Measurements from ENCODE around the gene PAX5.

PAX5 gene

DNA sequence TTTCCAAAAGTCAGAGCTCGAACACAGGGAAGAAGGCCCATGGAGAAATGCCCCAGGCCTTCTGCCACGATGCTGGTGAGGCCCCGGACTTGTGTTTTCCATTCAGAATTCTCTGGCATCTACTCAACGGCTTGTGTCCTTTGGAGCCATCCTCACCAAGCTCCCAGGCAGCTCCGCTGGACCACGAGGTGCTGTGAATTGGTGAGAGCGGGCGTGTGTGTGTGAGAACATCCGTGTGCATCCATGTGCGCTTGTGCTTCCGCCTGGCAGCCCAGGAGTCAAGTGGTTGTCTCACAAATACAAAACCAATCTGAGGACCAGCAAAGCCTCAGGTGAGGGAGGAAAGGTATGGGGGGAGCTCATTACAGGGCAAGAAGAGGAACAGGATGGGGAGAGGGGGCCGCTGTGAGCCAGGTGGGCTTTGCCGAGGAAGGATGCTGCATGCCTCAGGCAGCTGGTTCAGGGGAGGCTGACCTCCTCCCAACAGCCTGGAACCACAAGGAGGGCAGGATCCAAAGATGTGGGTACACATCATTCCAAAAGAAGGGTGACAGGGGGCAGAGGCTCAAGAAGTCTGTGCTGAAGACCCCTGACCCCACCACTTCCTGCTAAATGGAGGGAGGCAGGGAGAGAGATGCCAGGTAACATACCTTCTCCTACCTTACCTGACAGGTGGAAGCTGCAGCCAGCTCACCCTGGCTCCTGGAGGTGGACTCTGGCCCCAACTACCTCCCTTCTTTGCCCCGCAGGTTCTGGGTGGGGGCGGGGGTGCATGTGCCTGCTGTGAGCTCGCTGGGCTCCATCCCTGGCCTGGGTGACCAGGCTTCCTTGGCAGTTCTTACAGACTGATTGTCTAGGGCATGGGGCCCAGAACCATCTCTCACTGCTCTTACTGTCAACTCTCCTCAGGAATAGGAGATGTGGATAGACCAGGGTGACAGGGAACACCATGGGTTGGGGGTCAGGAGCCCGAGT is 196.3 kb downstream of the PAX5 start:
- peaks cover 3% of the 10 kb centered on the region for H3K27me3 ChIP-seq (ENCODE audit: insufficient read depth, low read length, poor library complexity)
- no peak overlapping the region for H3K27ac ChIP-seq (ENCODE audit: low read length)
- TF ChIP-seq, protein P1, sequence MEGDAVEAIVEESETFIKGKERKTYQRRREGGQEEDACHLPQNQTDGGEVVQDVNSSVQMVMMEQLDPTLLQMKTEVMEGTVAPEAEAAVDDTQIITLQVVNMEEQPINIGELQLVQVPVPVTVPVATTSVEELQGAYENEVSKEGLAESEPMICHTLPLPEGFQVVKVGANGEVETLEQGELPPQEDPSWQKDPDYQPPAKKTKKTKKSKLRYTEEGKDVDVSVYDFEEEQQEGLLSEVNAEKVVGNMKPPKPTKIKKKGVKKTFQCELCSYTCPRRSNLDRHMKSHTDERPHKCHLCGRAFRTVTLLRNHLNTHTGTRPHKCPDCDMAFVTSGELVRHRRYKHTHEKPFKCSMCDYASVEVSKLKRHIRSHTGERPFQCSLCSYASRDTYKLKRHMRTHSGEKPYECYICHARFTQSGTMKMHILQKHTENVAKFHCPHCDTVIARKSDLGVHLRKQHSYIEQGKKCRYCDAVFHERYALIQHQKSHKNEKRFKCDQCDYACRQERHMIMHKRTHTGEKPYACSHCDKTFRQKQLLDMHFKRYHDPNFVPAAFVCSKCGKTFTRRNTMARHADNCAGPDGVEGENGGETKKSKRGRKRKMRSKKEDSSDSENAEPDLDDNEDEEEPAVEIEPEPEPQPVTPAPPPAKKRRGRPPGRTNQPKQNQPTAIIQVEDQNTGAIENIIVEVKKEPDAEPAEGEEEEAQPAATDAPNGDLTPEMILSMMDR (IDR thresholded peaks at IDR 0.05; ENCODE audit: borderline replicate concordance, extremely low read depth, low read length, poor library complexity, severe bottlenecking), result no peak
- no peak for TF ChIP-seq EZH2 (IDR thresholded peaks at IDR 0.05; ENCODE audit: borderline replicate concordance, low read depth, low read length, severe bottlenecking)
- H3K79me2 ChIP-seq (ENCODE audit: insufficient read depth, low read length), result no peaks in the 10 kb centered on the region
- no peak overlapping the region for H3K4me2 ChIP-seq (ENCODE audit: insufficient read depth, low read length)
- DNase-seq, result no peak
- no peak overlapping the region for H2AFZ ChIP-seq (ENCODE audit: low read depth, low read length)
- H3K9me3 ChIP-seq (ENCODE audit: insufficient read depth, low read length, severe bottlenecking), result no peaks in the 10 kb centered on the region
- H3K4me3 ChIP-seq (ENCODE audit: low read depth in 1 of 2, low read length in 2 of 2), result no peak overlapping the region
- H3K4me1 ChIP-seq (ENCODE audit: insufficient read depth, low read length), result no peaks in the 10 kb centered on the region
- no peaks in the 10 kb centered on the region for H4K20me1 ChIP-seq (ENCODE audit: insufficient read depth, low read length)
- ATAC-seq (ENCODE audit: insufficient read depth, low read depth), result no peak
- no peaks in the 10 kb centered on the region for H3K36me3 ChIP-seq (ENCODE audit: insufficient read depth, low read length)
- H3K9ac ChIP-seq (ENCODE audit: low read depth, low read length), result no peak overlapping the region

DNA sequence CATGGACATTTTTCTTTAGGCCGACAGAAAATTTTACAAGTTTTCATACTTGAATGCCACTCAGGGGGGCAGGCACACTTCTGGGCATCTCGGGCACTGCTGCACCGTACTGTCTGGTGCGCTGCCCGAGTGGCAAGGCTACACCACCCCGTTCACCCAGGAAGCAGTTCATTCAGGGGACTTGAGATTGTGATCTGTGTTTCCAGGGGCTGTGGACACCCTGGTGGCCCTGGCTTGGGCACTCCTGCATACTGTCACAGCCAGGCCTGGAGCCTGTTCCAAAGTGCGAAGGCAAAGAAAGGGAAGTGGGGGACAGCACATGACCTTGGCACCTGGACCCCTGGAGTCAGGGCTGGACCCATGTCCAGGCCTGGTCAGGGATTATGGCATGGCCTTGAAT is 197.6 kb downstream of the PAX5 start:
- Histone ChIP-seq H3K36me3 (ENCODE audit: insufficient read depth, low read length) (no peaks in the 10 kb centered on the region), H4K20me1 (ENCODE audit: insufficient read depth, low read length) (no peaks in the 10 kb centered on the region), H3K4me1 (ENCODE audit: insufficient read depth, low read length) (no peaks in the 10 kb centered on the region), H3K27me3 (ENCODE audit: insufficient read depth, low read length, poor library complexity) (peaks cover 3% of the 10 kb centered on the region), H3K9ac (ENCODE audit: low read depth, low read length) (no peak overlapping the region), H3K4me2 (ENCODE audit: insufficient read depth, low read length) (no peak overlapping the region), H3K27ac (ENCODE audit: low read length) (no peak overlapping the region), H3K79me2 (ENCODE audit: insufficient read depth, low read length) (no peaks in the 10 kb centered on the region), H2AFZ (ENCODE audit: low read depth, low read length) (no peak overlapping the region), H3K9me3 (ENCODE audit: insufficient read depth, low read length, severe bottlenecking) (no peaks in the 10 kb centered on the region), H3K4me3 (ENCODE audit: low read depth in 1 of 2, low read length in 2 of 2) (no peak overlapping the region)
- no peak for ATAC-seq (ENCODE audit: insufficient read depth, low read depth)
- TF ChIP-seq EZH2 (IDR thresholded peaks at IDR 0.05; ENCODE audit: borderline replicate concordance, low read depth, low read length, severe bottlenecking), result no peak
- TF ChIP-seq, protein P1 (IDR thresholded peaks at IDR 0.05; ENCODE audit: borderline replicate concordance, extremely low read depth, low read length, poor library complexity, severe bottlenecking), result no peak
- no peak for DNase-seq

DNA sequence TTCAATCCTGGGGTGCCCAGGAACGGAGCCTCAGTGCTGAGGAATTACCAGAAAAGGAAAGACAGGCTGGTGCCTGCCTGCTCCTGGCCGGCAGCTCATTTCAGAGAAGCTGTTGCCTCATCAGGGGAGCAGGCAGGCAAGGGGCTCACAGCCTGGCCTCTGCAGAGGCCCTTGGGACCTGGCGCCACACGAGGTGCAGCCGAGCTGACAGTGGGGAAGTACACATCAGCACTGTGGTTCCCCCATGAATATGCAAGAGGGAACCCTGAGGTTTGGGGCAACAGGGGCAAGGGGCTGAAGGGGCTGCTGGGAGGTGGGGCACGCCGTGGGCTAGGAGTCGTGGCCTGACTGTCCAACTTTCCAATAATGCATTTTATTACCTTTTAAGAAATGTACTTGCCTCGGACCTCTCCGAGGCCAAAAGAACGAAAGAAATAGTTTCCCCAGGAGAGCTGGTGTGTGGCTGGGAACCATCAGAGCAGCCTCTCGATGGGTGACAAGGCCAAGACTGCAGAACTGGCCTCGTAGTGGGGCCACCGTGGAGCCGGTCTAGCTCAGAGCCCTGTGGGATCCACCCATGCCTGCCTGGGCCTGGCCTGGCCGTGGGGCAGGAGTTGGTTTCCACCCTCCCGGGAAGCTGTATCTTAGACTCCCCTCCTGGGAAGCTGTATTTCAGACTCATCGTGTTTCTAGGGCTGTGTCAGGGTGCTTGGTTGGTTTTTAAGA is 198.6 kb downstream of the PAX5 start:
- H3K4me1 ChIP-seq (ENCODE audit: insufficient read depth, low read length), result no peaks in the 10 kb centered on the region
- H4K20me1 ChIP-seq (ENCODE audit: insufficient read depth, low read length), result no peaks in the 10 kb centered on the region
- H3K79me2 ChIP-seq (ENCODE audit: insufficient read depth, low read length), result no peaks in the 10 kb centered on the region
- TF ChIP-seq, protein P1 (IDR thresholded peaks at IDR 0.05; ENCODE audit: borderline replicate concordance, extremely low read depth, low read length, poor library complexity, severe bottlenecking), result no peak
- TF ChIP-seq EZH2 (IDR thresholded peaks at IDR 0.05; ENCODE audit: borderline replicate concordance, low read depth, low read length, severe bottlenecking), result no peak
- no peak overlapping the region for H3K4me2 ChIP-seq (ENCODE audit: insufficient read depth, low read length)
- H3K9me3 ChIP-seq (ENCODE audit: insufficient read depth, low read length, severe bottlenecking), result no peaks in the 10 kb centered on the region
- H3K9ac ChIP-seq (ENCODE audit: low read depth, low read length), result no peak overlapping the region
- no peaks in the 10 kb centered on the region for H3K36me3 ChIP-seq (ENCODE audit: insufficient read depth, low read length)
- no peak overlapping the region for H2AFZ ChIP-seq (ENCODE audit: low read depth, low read length)
- ATAC-seq (ENCODE audit: insufficient read depth, low read depth) (no peak), DNase-seq (no peak)
- no peak overlapping the region for H3K4me3 ChIP-seq (ENCODE audit: low read depth in 1 of 2, low read length in 2 of 2)
- H3K27me3 ChIP-seq (ENCODE audit: insufficient read depth, low read length, poor library complexity), result peaks cover 3% of the 10 kb centered on the region
- no peak overlapping the region for H3K27ac ChIP-seq (ENCODE audit: low read length)
